AG04450 (cell line): Measurements from ENCODE around the gene ADAM15. TPM values are rescaled to one million over a fixed set of nuclear protein-coding genes. Genes with fewer than 3 reads are reported as not detected.

Source experiments
- CTCF ChIA-PET: fragments of 300-600, 350-600 bp; formaldehyde crosslinking; extraction: SDS; loops from one replicate; lab custom pipeline; 2022; ENCODE audit warnings: antibody characterized with exemption, inconsistent platforms; lab: Charles Lee
- POLR2A ChIA-PET: fragments of 350-600 bp; formaldehyde crosslinking; extraction: SDS; loops from one replicate; lab custom pipeline; 2021; ENCODE audit warnings: antibody characterized with exemption, inconsistent platforms; lab: Yijun Ruan, JAX
- DNase-seq: peaks from one replicate; pipeline ENCODE4 v3.0.0-alpha.2; 2011; ENCODE audit warnings: low read depth, low spot score
- H3K27ac ChIP-seq: one replicate; pipeline ENCODE4 v1.5.1; 2012; ENCODE audit warnings: low read depth, low read length, control low read depth
- H3K27me3 ChIP-seq: one replicate; pipeline ENCODE4 v1.6.0; 2012; ENCODE audit warnings: low read length; ENCODE audit not compliant: control insufficient read depth, insufficient read depth
- H3K4me3 ChIP-seq: 2 replicates; pipeline ENCODE4 v1.5.1; 2011; ENCODE audit warnings: mild to moderate bottlenecking, low read depth, low read length, control low read depth
- H3K9me3 ChIP-seq: 2 replicates; pipeline ENCODE4 v1.5.1; 2012; ENCODE audit warnings: low read length; ENCODE audit not compliant: control insufficient read depth, insufficient read depth
- CTCF ChIP-seq: IDR thresholded peaks from 2 replicates; pipeline ENCODE4 v1.5.1; 2011; ENCODE audit warnings: low read depth, low read length, control low read depth, inconsistent platforms
- polyA plus RNA-seq: library from polyadenylated mRNA; depleted of rRNA; stranded (reverse); fragments of >200 nt; gene quantifications from 2 replicates; pipeline ENCODE4 v1.2.3, GENCODE V29; 2011

Gene ADAM15
- polyA plus RNA-seq, 1 experiment = 25.9 TPM

- Histone ChIP-seq H3K9me3 (no peaks in the 10 kb centered on the region), H3K27ac (no peak overlapping the region), H3K27me3 (peaks cover 17% of the 10 kb centered on the region), H3K4me3 (no peak overlapping the region)
- CTCF ChIA-PET = interaction anchor here (0.9 to 3.7 kb wide), 10 partner anchors 8 to 129 kb away, joined by 3 to 31 read pairs (median 6); partner anchors contain the start of genes EFNA4, FLAD1 and KRTCAP2
- POLR2A ChIA-PET = interaction anchor here (0.6 kb wide), 1 partner anchor 580 kb away, joined by 3 read pairs; no protein-coding TSS in a partner anchor
- no peak for DNase-seq
- TF ChIP-seq CTCF = no peak
Observed at GRCh38 chr1:155043301-155043702, 7.8 kb upstream of the ADAM15 start.

- POLR2A ChIA-PET = interaction anchor here (0.6 to 1.5 kb wide), 2 partner anchors 41 to 581 kb away, joined by 3 to 5 read pairs; no protein-coding TSS in a partner anchor
- H3K27me3 ChIP-seq = peaks cover 13% of the 10 kb centered on the region
- no peak for DNase-seq
- CTCF ChIA-PET = interaction anchor here (0.7 to 3.7 kb wide), 15 partner anchors 9 to 423 kb away, joined by 3 to 31 read pairs (median 6); partner anchors contain the start of genes EFNA4, FLAD1 and KRTCAP2
- TF ChIP-seq CTCF = no peak
- H3K9me3 ChIP-seq = no peaks in the 10 kb centered on the region
- H3K4me3 ChIP-seq = no peak overlapping the region
- H3K27ac ChIP-seq = no peak overlapping the region
Observed at GRCh38 chr1:155043793-155044192, 7.3 kb upstream of the ADAM15 start.

GRCh38 chr1:155044365-155044764, 6.8 kb upstream of the ADAM15 start:
- POLR2A ChIA-PET = interaction anchor here (1.5 kb wide), 1 partner anchor 40 kb away, joined by 5 read pairs; no protein-coding TSS in a partner anchor
- CTCF ChIA-PET = interaction anchor here (0.6 to 3.7 kb wide), 22 partner anchors 9 to 1732 kb away, joined by 3 to 31 read pairs (median 5); partner anchors contain the start of genes EFNA4, FLAD1, PBXIP1 and ZBTB7B
- Histone ChIP-seq H3K4me3 (no peak overlapping the region), H3K27ac (no peak overlapping the region), H3K27me3 (peaks cover 11% of the 10 kb centered on the region), H3K9me3 (no peaks in the 10 kb centered on the region)
- no peak for DNase-seq
- no peak for TF ChIP-seq CTCF

GRCh38 chr1:155044812-155045657, 6.1 kb upstream of the ADAM15 start:
- DNase-seq = peak; percentile 45
- no peak overlapping the region for H3K27ac ChIP-seq
- H3K27me3 ChIP-seq = peaks cover 9% of the 10 kb centered on the region
- no peaks in the 10 kb centered on the region for H3K9me3 ChIP-seq
- ChIA-PET POLR2A (interaction anchor here (1.5 kb wide), 1 partner anchor 40 kb away, joined by 5 read pairs; no protein-coding TSS in a partner anchor), CTCF (interaction anchor here (0.6 to 3.7 kb wide), 24 partner anchors 9 to 1731 kb away, joined by 3 to 31 read pairs (median 4); partner anchors contain the start of genes EFNA4, FLAD1, PBXIP1 and ZBTB7B)
- TF ChIP-seq CTCF = peak; percentile 75
- H3K4me3 ChIP-seq = no peak overlapping the region
